IPS-20b (cell line): ENCODE results near the gene IMPA2.

Experiments used
- H3K27ac ChIP-seq: one replicate; pipeline ENCODE4 v1.5.1; 2013; ENCODE audit warnings: low read length
- H3K27me3 ChIP-seq: 2 replicates; pipeline ENCODE4 v1.6.1; 2013; ENCODE audit warnings: mild to moderate bottlenecking, low read length, inconsistent platforms; ENCODE audit not compliant: insufficient read depth
- H3K36me3 ChIP-seq: 2 replicates; pipeline ENCODE4 v1.6.1; 2013; ENCODE audit warnings: low read depth, mild to moderate bottlenecking, inconsistent platforms, low read length, moderate library complexity; ENCODE audit not compliant: insufficient read depth
- H3K4me1 ChIP-seq: 2 replicates; pipeline ENCODE4 v1.6.1; 2013; ENCODE audit warnings: mild to moderate bottlenecking, control low read depth, inconsistent platforms, low read length, moderate library complexity; ENCODE audit not compliant: insufficient read depth
- H3K4me3 ChIP-seq: 2 replicates; pipeline ENCODE4 v1.5.1; 2013; ENCODE audit warnings: mild to moderate bottlenecking, low read length, inconsistent platforms
- H3K9ac ChIP-seq: 2 replicates; pipeline ENCODE4 v1.6.1; 2013; ENCODE audit warnings: low read depth, mild to moderate bottlenecking, inconsistent platforms, low read length, moderate library complexity
- H3K9me3 ChIP-seq: 2 replicates; pipeline ENCODE4 v1.6.1; 2013; ENCODE audit warnings: mild to moderate bottlenecking, low read depth, low read length, inconsistent platforms; ENCODE audit not compliant: insufficient read depth

IMPA2 gene

DNA sequence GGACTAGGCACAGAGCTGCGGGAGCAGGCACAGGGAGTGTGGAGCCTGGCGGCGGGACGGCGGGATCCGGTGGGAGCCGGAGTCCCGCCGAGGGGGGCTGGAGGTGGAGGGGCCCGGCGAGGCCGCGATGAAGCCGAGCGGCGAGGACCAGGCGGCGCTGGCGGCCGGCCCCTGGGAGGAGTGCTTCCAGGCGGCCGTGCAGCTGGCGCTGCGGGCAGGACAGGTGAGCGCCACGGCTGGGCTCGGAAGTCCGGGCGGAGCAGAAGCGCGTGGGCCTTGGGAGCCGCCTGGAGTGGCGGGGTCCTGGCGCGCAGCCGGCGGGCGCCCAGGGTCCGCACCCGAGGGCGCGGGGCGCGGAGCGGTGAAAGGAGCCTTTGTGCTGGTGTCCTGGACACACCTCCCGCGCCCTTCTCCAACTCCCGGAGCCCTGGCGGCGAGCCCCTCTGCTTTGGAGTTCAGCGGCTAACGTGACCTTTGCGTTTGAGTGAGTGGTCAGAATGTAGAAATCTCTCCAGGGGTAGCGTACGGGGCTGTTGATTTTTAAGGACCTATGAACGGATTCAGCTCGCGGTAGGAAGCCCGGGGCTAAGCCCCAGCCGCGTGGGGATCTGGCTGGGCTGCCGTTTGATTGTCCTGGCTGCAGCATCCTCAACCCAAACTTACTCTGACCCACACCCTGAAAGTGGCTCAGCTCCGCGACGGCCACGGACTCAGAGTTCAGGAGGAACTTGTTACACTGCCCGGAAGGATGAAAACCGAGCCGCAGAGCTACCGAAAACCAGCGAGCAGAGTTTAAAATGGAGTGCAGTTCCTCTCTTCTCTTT, 448 bp downstream of the IMPA2 start:
- Histone ChIP-seq H3K9ac (peak overlapping the region; percentile 94), H3K36me3 (0 out of 2 replicates have a peak, but pooled peaks cover 14% of the 10 kb centered on the region), H3K4me3 (peak overlapping the region; percentile 96), H3K27me3 (no peaks in the 10 kb centered on the region), H3K4me1 (peaks cover 19% of the 10 kb centered on the region; the same call in 1 of the 2 replicates), H3K9me3 (no peaks in the 10 kb centered on the region), H3K27ac (peak overlapping the region; percentile 61)

DNA sequence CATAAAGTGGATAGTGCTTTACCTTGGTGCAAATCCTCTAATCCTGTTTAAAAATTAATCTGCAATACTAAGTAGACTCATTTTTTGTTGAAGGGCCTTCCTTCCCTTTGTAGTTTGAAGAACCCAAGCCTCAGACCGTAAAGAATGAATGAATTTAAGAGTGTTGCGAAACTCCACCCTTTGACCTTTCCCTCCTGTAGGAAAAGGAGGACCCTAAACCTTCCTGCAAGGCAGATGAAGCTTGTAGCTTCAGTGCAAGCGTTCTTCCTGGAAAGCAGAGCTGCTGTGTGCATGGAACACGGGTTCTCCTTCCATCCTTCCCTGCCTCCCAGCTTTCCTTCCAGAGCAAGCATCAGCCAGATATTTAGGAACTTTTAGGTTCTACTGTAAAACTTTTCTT, 1.7 kb downstream of the IMPA2 start:
- peaks cover 21% of the 10 kb centered on the region; the same call in 1 of the 2 replicates for H3K4me1 ChIP-seq
- H3K9me3 ChIP-seq: no peaks in the 10 kb centered on the region
- peak overlapping the region; percentile 96 for H3K4me3 ChIP-seq
- peak overlapping the region; percentile 43; the same call in 1 of the 2 replicates for H3K9ac ChIP-seq
- H3K27me3 ChIP-seq: no peaks in the 10 kb centered on the region
- H3K36me3 ChIP-seq: 0 out of 2 replicates have a peak, but pooled peaks cover 14% of the 10 kb centered on the region
- H3K27ac ChIP-seq: no peak overlapping the region

DNA sequence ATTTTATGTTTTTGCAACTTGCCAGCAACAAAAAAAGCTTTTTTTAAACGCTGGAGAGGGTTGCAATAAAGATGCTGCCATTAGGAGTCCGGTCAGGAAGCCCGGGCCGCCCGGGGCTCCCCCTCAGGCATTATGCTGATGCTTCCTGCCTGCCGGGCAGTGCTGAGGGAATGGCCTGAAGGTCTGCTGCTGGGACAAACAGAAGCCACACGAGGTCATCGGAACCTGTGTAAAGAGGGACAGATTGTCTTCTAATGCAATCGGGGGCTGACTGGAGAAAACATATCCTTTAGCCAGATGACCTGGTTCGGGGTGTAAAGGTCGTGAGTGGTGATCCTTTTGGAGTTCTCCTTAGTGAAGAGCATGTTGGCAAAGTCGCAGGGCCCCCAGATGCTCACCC, 2.3 kb downstream of the IMPA2 start:
- Histone ChIP-seq H3K4me3 (peak overlapping the region; percentile 96), H3K27ac (no peak overlapping the region), H3K27me3 (no peaks in the 10 kb centered on the region), H3K4me1 (peaks cover 23% of the 10 kb centered on the region; the same call in 1 of the 2 replicates), H3K9me3 (no peaks in the 10 kb centered on the region), H3K36me3 (0 out of 2 replicates have a peak, but pooled peaks cover 17% of the 10 kb centered on the region), H3K9ac (peak overlapping the region; percentile 70; the same call in 1 of the 2 replicates)

DNA sequence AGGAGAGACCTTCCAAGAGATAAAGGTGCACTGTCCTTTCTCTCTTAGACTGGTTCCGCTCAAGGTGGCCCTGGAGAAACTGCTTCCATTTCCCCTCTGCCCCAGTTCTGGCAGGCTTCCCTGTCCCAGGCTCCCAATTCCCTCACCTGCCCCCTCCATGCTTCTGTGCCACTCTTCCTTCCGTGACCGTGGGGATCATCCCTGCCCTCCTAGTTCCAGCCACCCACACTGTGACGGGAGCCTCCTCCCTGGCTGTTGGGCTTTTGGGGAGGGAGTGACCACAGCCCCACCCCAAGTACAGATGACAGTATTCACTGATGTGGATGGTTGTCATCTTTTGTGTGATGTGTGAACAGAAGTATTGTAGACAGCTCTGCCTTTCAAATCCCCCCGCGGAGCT, 2.8 kb downstream of the IMPA2 start:
- Histone ChIP-seq H3K36me3 (0 out of 2 replicates have a peak, but pooled peaks cover 17% of the 10 kb centered on the region), H3K4me1 (peaks cover 28% of the 10 kb centered on the region; the same call in 1 of the 2 replicates), H3K27ac (no peak overlapping the region), H3K9ac (peak overlapping the region; percentile 70; the same call in 1 of the 2 replicates), H3K27me3 (no peaks in the 10 kb centered on the region), H3K4me3 (peak overlapping the region; percentile 96; the same call in 1 of the 2 replicates), H3K9me3 (no peaks in the 10 kb centered on the region)

DNA sequence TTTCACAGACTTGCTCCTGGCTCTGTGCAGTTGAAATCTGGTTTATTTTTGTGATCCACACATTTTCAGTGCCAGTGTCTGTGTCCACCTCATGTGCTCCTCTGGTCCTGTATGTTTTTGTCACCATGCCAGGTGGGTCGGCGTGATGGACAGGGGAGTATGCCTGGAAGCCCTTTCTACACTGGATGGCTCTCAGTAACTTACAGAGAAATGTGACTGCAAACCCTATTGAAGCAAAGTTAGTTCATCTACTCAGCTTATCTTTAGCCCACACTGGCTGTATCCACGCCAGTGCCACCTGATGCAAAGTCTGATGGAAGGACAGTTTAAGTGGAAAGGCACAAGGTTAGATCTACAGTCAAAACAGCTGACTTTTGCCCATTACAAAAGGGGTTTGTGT, 4.3 kb downstream of the IMPA2 start:
- peaks cover 32% of the 10 kb centered on the region; the same call in 1 of the 2 replicates for H3K4me1 ChIP-seq
- H3K36me3 ChIP-seq: 0 out of 2 replicates have a peak, but pooled peaks cover 17% of the 10 kb centered on the region
- H3K27me3 ChIP-seq: no peaks in the 10 kb centered on the region
- no peak overlapping the region for H3K9ac ChIP-seq
- H3K9me3 ChIP-seq: no peaks in the 10 kb centered on the region
- no peak overlapping the region for H3K4me3 ChIP-seq
- H3K27ac ChIP-seq: no peak overlapping the region

DNA sequence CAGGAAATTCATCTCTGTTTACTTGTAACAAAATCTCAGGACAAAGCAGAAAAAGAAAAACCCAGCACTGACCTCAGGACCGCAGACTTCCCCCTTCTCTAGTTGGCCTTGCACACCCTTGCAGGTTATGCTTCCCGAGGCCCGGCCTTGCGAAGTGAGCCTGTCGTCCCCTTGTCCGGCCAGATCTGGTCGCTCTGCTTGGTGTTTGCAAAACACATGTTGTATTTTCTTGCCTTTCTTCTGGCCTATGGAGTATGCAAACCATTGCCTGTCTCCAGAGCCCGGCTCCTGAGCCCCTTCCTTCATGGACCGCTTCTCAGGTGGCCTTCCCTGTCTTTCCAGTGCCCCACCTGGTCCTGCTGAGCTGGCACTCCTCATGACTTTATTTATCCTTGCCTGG, 4.8 kb downstream of the IMPA2 start:
- Histone ChIP-seq H3K36me3 (0 out of 2 replicates have a peak, but pooled peaks cover 17% of the 10 kb centered on the region), H3K9me3 (no peaks in the 10 kb centered on the region), H3K27me3 (no peaks in the 10 kb centered on the region), H3K9ac (no peak overlapping the region), H3K4me3 (no peak overlapping the region), H3K27ac (no peak overlapping the region), H3K4me1 (peaks cover 32% of the 10 kb centered on the region; the same call in 1 of the 2 replicates)

DNA sequence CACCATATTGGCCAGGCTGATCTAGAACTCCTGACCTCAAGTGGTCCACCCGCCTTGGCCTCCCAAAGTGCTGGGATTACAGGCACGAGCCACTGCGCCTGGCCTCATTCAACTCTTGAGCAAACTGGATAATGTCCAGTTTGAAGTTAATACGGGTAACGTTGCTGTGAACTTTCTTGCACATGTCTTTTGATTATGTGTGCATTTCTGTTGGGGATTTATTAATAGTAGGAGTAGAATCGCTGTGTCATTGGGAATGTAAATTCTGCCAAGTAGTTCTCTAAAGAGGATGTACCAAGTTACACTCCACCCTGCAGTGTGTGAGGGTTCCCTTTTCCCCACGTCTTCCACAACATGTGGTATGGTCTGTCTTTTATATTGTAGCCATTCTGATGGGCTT, 6.2 kb downstream of the IMPA2 start:
- H3K27me3 ChIP-seq: no peaks in the 10 kb centered on the region
- no peak overlapping the region for H3K4me3 ChIP-seq
- peaks cover 32% of the 10 kb centered on the region; the same call in 1 of the 2 replicates for H3K4me1 ChIP-seq
- H3K36me3 ChIP-seq: 0 out of 2 replicates have a peak, but pooled peaks cover 17% of the 10 kb centered on the region
- no peak overlapping the region for H3K27ac ChIP-seq
- no peaks in the 10 kb centered on the region for H3K9me3 ChIP-seq
- H3K9ac ChIP-seq: no peak overlapping the region

DNA sequence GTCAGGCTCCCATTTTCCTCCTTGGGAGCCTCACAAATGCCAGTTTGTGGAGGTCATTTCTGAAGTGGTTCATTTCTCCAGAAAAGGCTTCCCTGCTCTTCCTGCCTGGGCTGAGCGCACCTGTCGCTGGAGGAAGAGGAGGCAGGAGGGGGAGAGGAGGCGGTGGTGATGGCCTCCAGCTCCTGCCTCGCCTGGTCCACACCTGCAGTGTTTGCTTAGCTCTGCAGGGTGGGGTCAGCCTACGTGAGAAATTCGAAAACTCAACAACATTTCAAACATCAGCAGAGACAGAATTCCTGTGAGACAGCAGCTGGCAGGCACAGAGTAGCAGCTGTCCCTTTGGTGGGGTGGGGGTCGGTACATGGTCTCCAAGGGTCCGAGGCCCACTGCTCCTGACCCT, 7.9 kb downstream of the IMPA2 start:
- H3K4me1 ChIP-seq: peaks cover 20% of the 10 kb centered on the region; the same call in 1 of the 2 replicates
- H3K36me3 ChIP-seq: 0 out of 2 replicates have a peak, but pooled peaks cover 13% of the 10 kb centered on the region
- H3K9me3 ChIP-seq: no peaks in the 10 kb centered on the region
- H3K27me3 ChIP-seq: no peaks in the 10 kb centered on the region
- H3K27ac ChIP-seq: no peak overlapping the region
- no peak overlapping the region for H3K9ac ChIP-seq
- no peak overlapping the region for H3K4me3 ChIP-seq

DNA sequence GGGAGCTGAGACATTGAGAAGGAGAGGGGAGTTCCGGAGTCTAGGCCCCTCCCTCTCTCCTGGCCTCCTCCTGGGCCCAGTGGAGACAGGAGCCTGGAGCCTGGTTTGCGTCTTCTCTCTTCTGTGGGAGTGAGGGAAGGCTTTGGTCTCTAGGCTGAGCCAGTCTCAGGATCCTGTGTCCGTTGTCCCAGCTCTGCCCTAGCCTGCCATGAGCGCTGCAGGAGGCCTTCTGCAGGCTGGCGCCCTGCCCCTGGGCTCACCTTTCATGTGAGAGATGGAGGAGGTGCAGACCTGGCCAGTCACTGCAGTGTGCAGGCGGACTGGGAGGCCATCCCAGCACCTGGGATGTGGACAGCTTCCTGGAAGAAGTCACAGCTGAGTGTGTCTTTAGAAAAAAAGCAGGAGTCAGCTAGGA, 8.7 kb downstream of the IMPA2 start:
- Histone ChIP-seq H3K36me3 (0 out of 2 replicates have a peak, but pooled peaks cover 11% of the 10 kb centered on the region), H3K4me3 (no peak overlapping the region), H3K27ac (no peak overlapping the region), H3K9me3 (no peaks in the 10 kb centered on the region), H3K9ac (no peak overlapping the region), H3K4me1 (peaks cover 24% of the 10 kb centered on the region; the same call in 1 of the 2 replicates), H3K27me3 (no peaks in the 10 kb centered on the region)

DNA sequence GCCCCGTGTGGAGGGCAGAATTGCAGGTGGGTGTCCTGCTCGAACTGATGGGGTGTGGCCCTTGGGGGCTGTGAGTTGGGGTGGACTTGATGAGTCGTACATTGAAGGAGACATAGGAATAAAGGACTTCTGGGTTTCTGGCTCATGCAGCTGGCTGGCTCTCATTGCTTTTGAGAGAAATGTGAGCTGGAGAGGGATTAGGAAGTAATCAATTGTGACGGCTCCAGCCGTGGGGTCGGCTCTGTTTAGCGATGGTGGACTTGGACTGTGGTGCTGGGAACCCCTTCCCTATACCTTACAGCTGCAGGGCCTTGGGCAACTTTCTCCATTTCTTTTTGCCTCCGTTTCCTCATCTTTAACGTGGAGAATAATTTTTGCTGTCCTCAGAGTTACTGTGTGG, 9.2 kb downstream of the IMPA2 start:
- H3K9ac ChIP-seq: no peak overlapping the region
- no peaks in the 10 kb centered on the region for H3K27me3 ChIP-seq
- 0 out of 2 replicates have a peak, but pooled peaks cover 8% of the 10 kb centered on the region for H3K36me3 ChIP-seq
- no peak overlapping the region for H3K27ac ChIP-seq
- H3K4me3 ChIP-seq: no peak overlapping the region
- H3K9me3 ChIP-seq: no peaks in the 10 kb centered on the region
- H3K4me1 ChIP-seq: peaks cover 24% of the 10 kb centered on the region; the same call in 1 of the 2 replicates

DNA sequence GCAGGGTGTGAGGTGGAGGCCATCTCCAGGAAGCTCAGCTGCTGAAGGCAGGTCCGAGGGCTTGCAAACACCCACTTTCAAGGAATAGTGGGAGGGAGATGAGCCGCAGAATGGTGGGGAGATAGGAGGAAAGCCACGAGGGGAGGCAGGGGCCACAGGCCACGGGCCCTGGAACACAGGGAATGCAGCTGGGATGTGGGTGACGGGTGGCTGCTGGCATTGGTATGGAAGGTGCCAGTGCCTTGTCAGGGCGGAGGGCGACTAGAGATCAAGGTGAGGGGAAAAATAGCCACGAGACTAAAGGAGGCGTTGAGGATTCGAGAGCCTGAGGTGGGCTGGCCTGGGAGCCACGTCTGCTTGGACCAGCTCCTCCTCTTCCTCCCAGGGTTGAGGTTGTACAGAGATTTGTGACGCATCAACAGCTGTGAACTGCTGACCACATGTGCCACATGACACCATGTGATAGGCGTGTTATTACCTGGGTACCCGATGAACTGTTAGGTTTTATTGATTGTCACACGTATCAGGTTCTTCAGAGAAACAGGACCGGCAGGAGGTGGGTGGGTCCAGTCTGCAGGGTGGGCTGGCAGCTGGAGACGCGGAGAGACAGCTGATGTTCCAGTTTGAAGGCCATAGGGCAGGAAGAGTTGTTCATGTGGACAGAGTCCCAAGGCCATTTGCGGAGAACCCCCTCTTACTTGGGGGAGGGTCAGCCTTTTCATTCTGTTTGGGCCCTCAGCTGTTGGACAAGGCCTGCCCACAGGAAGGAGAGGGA, 9.9 kb downstream of the IMPA2 start:
- no peak overlapping the region for H3K27ac ChIP-seq

More for the DNA sequence above, 9.9 kb downstream of the IMPA2 start:
- Histone ChIP-seq H3K4me3 (no peak overlapping the region), H3K9me3 (no peaks in the 10 kb centered on the region), H3K36me3 (0 out of 2 replicates have a peak, but pooled peaks cover 3% of the 10 kb centered on the region), H3K4me1 (peaks cover 24% of the 10 kb centered on the region; the same call in 1 of the 2 replicates), H3K27me3 (no peaks in the 10 kb centered on the region), H3K9ac (no peak overlapping the region)
